Measurements from ENCODE around the gene SLC25A10.

- TF ChIP-seq POLR2A (IDR thresholded peaks at IDR 0.05) (no peak), CTCF (IDR thresholded peaks at IDR 0.05) (no peak), POLR2AphosphoS5 (IDR thresholded peaks at IDR 0.05) (no peak), EP300 (IDR thresholded peaks at IDR 0.05) (no peak)
Observed at GRCh38 chr17:81706757-81707624, 5.1 kb upstream of the SLC25A10 start.

Data from upper lobe of left lung (tissue), 4 donors.